DOHH2 (cell line): ENCODE measurements around the gene TAF1B.

Experiments used
- H3F3A ChIP-seq: fragments of 200-600 bp; sonication (generic), shearing (Covaris generic); 2 replicates; pipeline ENCODE4 v1.6.0; 2016; ENCODE audit warnings: antibody characterized with exemption, mild to moderate bottlenecking; ENCODE audit not compliant: control insufficient read depth, insufficient read depth
- H3K27ac ChIP-seq: fragments of 200-600 bp; sonication (generic); 2 replicates; pipeline ENCODE4 v1.5.1; 2014; ENCODE audit warnings: low read depth, mild to moderate bottlenecking, low read length, moderate library complexity
- H3K27me3 ChIP-seq: fragments of 200-600 bp; sonication (generic); 2 replicates; pipeline ENCODE4 v1.6.1; 2014; ENCODE audit warnings: mild to moderate bottlenecking, low read length, mixed read lengths; ENCODE audit not compliant: control insufficient read depth
- H3K36me3 ChIP-seq: fragments of 200-600 bp; sonication (generic); 2 replicates; pipeline ENCODE4 v1.6.1; 2014; ENCODE audit warnings: mild to moderate bottlenecking, low read length, moderate library complexity, mixed read lengths; ENCODE audit not compliant: control insufficient read depth
- H3K4me1 ChIP-seq: fragments of 200-600 bp; sonication (generic); 2 replicates; pipeline ENCODE4 v1.6.1; 2014; ENCODE audit warnings: mild to moderate bottlenecking, low read length, mixed read lengths; ENCODE audit not compliant: control insufficient read depth
- H3K4me2 ChIP-seq: fragments of 200-600 bp; sonication (generic); 2 replicates; pipeline ENCODE4 v1.6.0; 2014; ENCODE audit warnings: mild to moderate bottlenecking, low read length, moderate library complexity
- H3K4me3 ChIP-seq: fragments of 200-600 bp; sonication (generic); 2 replicates; pipeline ENCODE4 v1.5.1; 2014; ENCODE audit warnings: mild to moderate bottlenecking, low read length, mixed read lengths
- H3K79me2 ChIP-seq: fragments of 200-600 bp; sonication (generic); 2 replicates; pipeline ENCODE4 v1.6.1; 2014; ENCODE audit warnings: mild to moderate bottlenecking, low read length, mixed read lengths; ENCODE audit not compliant: control insufficient read depth
- H3K9me2 ChIP-seq: fragments of 200-600 bp; sonication (generic); replicated peaks from 2 replicates; pipeline ENCODE4 v1.6.1; 2014; ENCODE audit warnings: mild to moderate bottlenecking, low read length, mixed read lengths; ENCODE audit not compliant: control insufficient read depth
- H3K9me3 ChIP-seq: fragments of 200-600 bp; sonication (generic); 2 replicates; pipeline ENCODE4 v1.6.1; 2014; ENCODE audit warnings: antibody characterized with exemption, low read length, mixed read lengths; ENCODE audit not compliant: control insufficient read depth, insufficient read depth
- H4K20me1 ChIP-seq: fragments of 200-600 bp; sonication (generic); 2 replicates; pipeline ENCODE4 v1.6.0; 2014; ENCODE audit warnings: low read depth, mild to moderate bottlenecking, antibody characterized with exemption, low read length, moderate library complexity; ENCODE audit not compliant: control insufficient read depth, insufficient read depth
- CTCF ChIP-seq: fragments of 200-600 bp; sonication (generic); IDR thresholded peaks from one replicate; pipeline ENCODE4 v1.5.1; 2014; ENCODE audit warnings: antibody characterized with exemption, mild to moderate bottlenecking, low read depth, low read length; ENCODE audit not compliant: poor library complexity, severe bottlenecking
- EZH2phosphoT487 ChIP-seq: fragments of 200-600 bp; sonication (generic); IDR thresholded peaks from 2 replicates; pipeline ENCODE4 v1.6.1; 2017; ENCODE audit warnings: borderline replicate concordance, mild to moderate bottlenecking, antibody characterized with exemption, low read length, moderate library complexity, mixed read lengths

The TAF1B gene

GRCh38 chr2:9799011-9799596 is 44.2 kb upstream of the TAF1B start:
- Histone ChIP-seq H3F3A (no peaks in the 10 kb centered on the region), H3K4me2 (no peak overlapping the region), H3K4me1 (peaks cover 25% of the 10 kb centered on the region), H3K9me3 (no peaks in the 10 kb centered on the region), H3K36me3 (no peaks in the 10 kb centered on the region), H4K20me1 (no peaks in the 10 kb centered on the region), H3K9me2 (no peaks in the 10 kb centered on the region), H3K27ac (no peak overlapping the region), H3K79me2 (no peaks in the 10 kb centered on the region), H3K4me3 (no peak overlapping the region), H3K27me3 (peaks cover 4% of the 10 kb centered on the region; the same call in 1 of the 2 replicates)
- no peak for TF ChIP-seq CTCF
- no peak for TF ChIP-seq EZH2phosphoT487

- H3K27ac ChIP-seq, result no peak overlapping the region
- H4K20me1 ChIP-seq, result no peaks in the 10 kb centered on the region
- H3K36me3 ChIP-seq, result no peaks in the 10 kb centered on the region
- peaks cover 21% of the 10 kb centered on the region for H3K4me1 ChIP-seq
- TF ChIP-seq EZH2phosphoT487 (no peak), CTCF (peak; percentile 96)
- H3K79me2 ChIP-seq, result no peaks in the 10 kb centered on the region
- H3K9me3 ChIP-seq, result no peaks in the 10 kb centered on the region
- no peak overlapping the region for H3K4me3 ChIP-seq
- H3K4me2 ChIP-seq, result no peak overlapping the region
- no peaks in the 10 kb centered on the region for H3K9me2 ChIP-seq
- no peaks in the 10 kb centered on the region for H3F3A ChIP-seq
- peaks cover 9% of the 10 kb centered on the region for H3K27me3 ChIP-seq
These were observed 43.3 kb upstream of the TAF1B start for GRCh38 chr2:9799729-9800632.

- H3K9me2 ChIP-seq, result no peaks in the 10 kb centered on the region
- no peak overlapping the region for H3K27ac ChIP-seq
- H3K36me3 ChIP-seq, result no peaks in the 10 kb centered on the region
- peaks cover 21% of the 10 kb centered on the region for H3K4me1 ChIP-seq
- no peaks in the 10 kb centered on the region for H3K79me2 ChIP-seq
- H4K20me1 ChIP-seq, result no peaks in the 10 kb centered on the region
- TF ChIP-seq CTCF, result no peak
- TF ChIP-seq EZH2phosphoT487, result no peak
- H3K4me3 ChIP-seq, result no peak overlapping the region
- peaks cover 15% of the 10 kb centered on the region for H3K27me3 ChIP-seq
- no peaks in the 10 kb centered on the region for H3K9me3 ChIP-seq
- H3K4me2 ChIP-seq, result no peak overlapping the region
- H3F3A ChIP-seq, result no peaks in the 10 kb centered on the region
These were observed 42.7 kb upstream of the TAF1B start for GRCh38 chr2:9800639-9800974.
